Muscle of arm (tissue), 12 donors: Measurements from ENCODE around the gene PAQR3. TPM values are rescaled to one million over a fixed set of nuclear protein-coding genes. Genes with fewer than 3 reads are reported as not detected.
"Not testable (repeated sequence)": the region's sequence is repeated elsewhere in the genome, so short reads cannot be mapped to it uniquely, and the experiment has no call there.

ENCODE experiments used
- DNase-seq: peaks from one replicate; pipeline ENCODE4 v3.0.0-alpha.2; 2013
- polyA plus RNA-seq, 12 donors: library from polyadenylated mRNA; unstranded; fragments of 120-200 nt; gene quantifications; one replicate each; pipeline ENCODE4 v1.2.1, GENCODE V29; 2013; ENCODE audit not compliant: insufficient read length in 12 of 12

Gene PAQR3
- polyA plus RNA-seq, 12 donors = 7.7 to 16.3 (median 11.7) TPM; not detected in 1

- DNase-seq = no peak
These were observed 2.2 kb downstream of the PAQR3 start for GRCh38 chr4:78936989-78937388.

GRCh38 chr4:78930016-78930629, 9.1 kb downstream of the PAQR3 start:
- DNase-seq = no peak

- no peak for DNase-seq
These were observed 10.4 kb downstream of the PAQR3 start for GRCh38 chr4:78928835-78929234.

- DNase-seq = no peak
These were observed 12.4 kb downstream of the PAQR3 start for GRCh38 chr4:78926826-78927225.

GRCh38 chr4:78923464-78924312, 15.6 kb downstream of the PAQR3 start:
- no peak for DNase-seq

GRCh38 chr4:78922207-78922606, 17.0 kb downstream of the PAQR3 start:
- no peak for DNase-seq

GRCh38 chr4:78910612-78911011, 28.6 kb downstream of the PAQR3 start:
- no peak for DNase-seq

GRCh38 chr4:78908974-78909373, 30.3 kb downstream of the PAQR3 start:
- DNase-seq = not testable (repeated sequence)

GRCh38 chr4:78907638-78908037, 31.6 kb downstream of the PAQR3 start:
- no peak for DNase-seq

GRCh38 chr4:78904143-78904542, 35.1 kb downstream of the PAQR3 start:
- DNase-seq = no peak

- DNase-seq = no peak
These were observed 36.9 kb downstream of the PAQR3 start for GRCh38 chr4:78902298-78902697.

- DNase-seq = no peak
These were observed 37.4 kb downstream of the PAQR3 start for GRCh38 chr4:78901882-78902281.

- DNase-seq = no peak
These were observed 39.9 kb downstream of the PAQR3 start for GRCh38 chr4:78899302-78899701.

GRCh38 chr4:78889955-78890354, 49.3 kb downstream of the PAQR3 start:
- DNase-seq = no peak

- DNase-seq = no peak
These were observed 53.6 kb downstream of the PAQR3 start for GRCh38 chr4:78885598-78885997.

- no peak for DNase-seq
These were observed 58.3 kb downstream of the PAQR3 start for GRCh38 chr4:78880874-78881492.

GRCh38 chr4:78878031-78878430, 61.2 kb downstream of the PAQR3 start:
- no peak for DNase-seq

GRCh38 chr4:78876568-78877320, 62.5 kb downstream of the PAQR3 start:
- DNase-seq = no peak

GRCh38 chr4:78870056-78870455, 69.2 kb downstream of the PAQR3 start:
- DNase-seq = no peak

GRCh38 chr4:78868712-78869111, 70.5 kb downstream of the PAQR3 start:
- not testable (repeated sequence) for DNase-seq

GRCh38 chr4:78865451-78865850, 73.8 kb downstream of the PAQR3 start:
- no peak for DNase-seq

- DNase-seq = peak; percentile 75
These were observed 74.7 kb downstream of the PAQR3 start for GRCh38 chr4:78864405-78865024.
